Astrocyte of the cerebellum (primary cell): ENCODE data around the gene AMPD1.

Source experiments
- DNase-seq: peaks from one replicate; pipeline ENCODE4 v3.0.0-alpha.2; 2011; ENCODE audit warnings: low read depth
- H3K4me3 ChIP-seq: 2 replicates; pipeline ENCODE4 v1.5.1; 2011; ENCODE audit warnings: mild to moderate bottlenecking, low read depth, low read length, moderate library complexity
- in situ Hi-C: cut with HindIII; loops from 2 replicates; pipeline ENCODE4 v1.10.0; 2017; ENCODE audit warnings: low sequenced_read_pairs
- TF ChIP-seq, protein P1 (sequence below): IDR thresholded peaks from 2 replicates; pipeline ENCODE4 v1.5.1; 2012; ENCODE audit warnings: low read length, low read depth, moderate library complexity, mild to moderate bottlenecking; ENCODE audit errors: missing control alignments

Gene AMPD1

DNA sequence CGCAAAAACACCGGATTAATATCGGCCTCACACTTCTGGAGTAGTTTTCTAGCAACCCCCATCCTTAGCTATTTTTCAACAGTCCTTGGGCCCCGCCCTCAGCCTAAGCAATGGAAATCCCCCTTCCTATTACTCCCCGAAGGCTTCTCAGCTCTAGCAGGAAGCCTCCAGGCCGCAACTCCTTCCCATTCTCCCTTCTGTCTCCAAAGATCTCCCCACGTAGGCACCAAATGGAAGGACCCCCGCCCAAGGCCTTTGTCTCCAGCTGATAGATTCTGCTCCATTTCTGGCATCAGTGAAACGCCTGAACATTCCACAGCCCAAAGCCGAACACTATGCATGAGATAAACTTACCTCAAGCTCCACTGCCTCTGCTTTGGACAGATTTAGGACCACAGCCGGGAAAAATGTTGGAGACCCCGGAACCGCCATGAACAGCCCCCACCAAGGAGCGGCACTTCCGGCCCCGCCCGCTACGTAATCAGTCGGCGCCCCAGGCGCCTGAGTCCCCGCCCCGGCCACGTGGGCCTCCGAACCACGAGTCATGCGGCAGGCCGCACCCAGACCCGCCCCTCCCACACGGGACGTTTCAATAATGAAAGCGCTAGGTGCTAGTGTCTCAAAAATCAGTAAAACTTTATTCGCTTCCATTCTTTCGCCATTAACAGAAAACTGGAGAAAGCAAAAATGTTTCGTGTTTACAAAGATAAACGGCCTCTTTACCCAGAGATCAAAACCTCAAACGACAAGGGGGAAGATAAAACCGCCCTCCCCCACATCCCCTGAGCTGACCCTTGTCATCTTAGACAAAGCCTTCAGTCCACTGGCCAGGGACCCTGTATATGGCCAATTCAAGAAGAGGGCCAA lies 21.2 kb upstream of the AMPD1 start, which contains the start of gene NRAS:
Gene NRAS (minus strand): TSS at position 468 of the 867 bp plus-strand sequence. CDS start 611 bp downstream, outside the sequence.
- in situ Hi-C loops = no loop called here
- TF ChIP-seq, protein P1, sequence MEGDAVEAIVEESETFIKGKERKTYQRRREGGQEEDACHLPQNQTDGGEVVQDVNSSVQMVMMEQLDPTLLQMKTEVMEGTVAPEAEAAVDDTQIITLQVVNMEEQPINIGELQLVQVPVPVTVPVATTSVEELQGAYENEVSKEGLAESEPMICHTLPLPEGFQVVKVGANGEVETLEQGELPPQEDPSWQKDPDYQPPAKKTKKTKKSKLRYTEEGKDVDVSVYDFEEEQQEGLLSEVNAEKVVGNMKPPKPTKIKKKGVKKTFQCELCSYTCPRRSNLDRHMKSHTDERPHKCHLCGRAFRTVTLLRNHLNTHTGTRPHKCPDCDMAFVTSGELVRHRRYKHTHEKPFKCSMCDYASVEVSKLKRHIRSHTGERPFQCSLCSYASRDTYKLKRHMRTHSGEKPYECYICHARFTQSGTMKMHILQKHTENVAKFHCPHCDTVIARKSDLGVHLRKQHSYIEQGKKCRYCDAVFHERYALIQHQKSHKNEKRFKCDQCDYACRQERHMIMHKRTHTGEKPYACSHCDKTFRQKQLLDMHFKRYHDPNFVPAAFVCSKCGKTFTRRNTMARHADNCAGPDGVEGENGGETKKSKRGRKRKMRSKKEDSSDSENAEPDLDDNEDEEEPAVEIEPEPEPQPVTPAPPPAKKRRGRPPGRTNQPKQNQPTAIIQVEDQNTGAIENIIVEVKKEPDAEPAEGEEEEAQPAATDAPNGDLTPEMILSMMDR = no peak
- peak within 1 kb of the TSS; percentile 100 for H3K4me3 ChIP-seq
- DNase-seq = peak; percentile 79

DNA sequence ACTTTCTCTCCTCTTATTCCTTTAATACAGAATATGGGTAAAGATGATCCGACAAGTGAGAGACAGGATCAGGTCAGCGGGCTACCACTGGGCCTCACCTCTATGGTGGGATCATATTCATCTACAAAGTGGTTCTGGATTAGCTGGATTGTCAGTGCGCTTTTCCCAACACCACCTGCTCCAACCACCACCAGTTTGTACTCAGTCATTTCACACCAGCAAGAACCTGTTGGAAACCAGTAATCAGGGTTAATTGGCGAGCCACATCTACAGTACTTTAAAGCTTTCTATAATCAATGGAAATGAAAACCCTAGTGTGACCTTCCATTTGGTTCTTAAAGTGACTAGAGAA lies 20.6 kb upstream of the AMPD1 start:
- DNase-seq = no peak
- in situ Hi-C loops = no loop called here
- TF ChIP-seq, protein P1 = no peak

DNA sequence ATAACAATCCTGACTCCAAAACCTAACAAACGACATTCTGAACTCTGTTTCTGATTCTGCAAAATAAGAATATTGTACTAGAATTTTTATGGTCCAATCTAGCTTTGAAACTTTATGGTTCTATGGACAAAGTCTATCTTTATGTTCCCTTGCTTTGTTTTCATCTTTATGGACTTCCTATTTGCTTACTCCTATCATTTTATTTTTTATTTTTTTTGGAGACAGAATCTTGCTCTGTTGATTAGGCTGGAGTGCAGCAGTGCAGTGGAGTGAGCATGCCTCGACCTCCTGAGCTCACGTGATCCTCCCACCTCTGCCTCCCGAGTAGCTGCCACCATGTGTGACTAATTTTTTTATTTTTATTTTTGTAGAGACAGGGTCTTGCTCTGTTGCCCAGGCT lies 17.6 kb upstream of the AMPD1 start:
- H3K4me3 ChIP-seq = no peak overlapping the region
- DNase-seq = no peak
- in situ Hi-C loops = no loop called here
- TF ChIP-seq, protein P1 = no peak

More for the DNA sequence above, 20.6 kb upstream of the AMPD1 start:
- peak overlapping the region; percentile 100 for H3K4me3 ChIP-seq

DNA sequence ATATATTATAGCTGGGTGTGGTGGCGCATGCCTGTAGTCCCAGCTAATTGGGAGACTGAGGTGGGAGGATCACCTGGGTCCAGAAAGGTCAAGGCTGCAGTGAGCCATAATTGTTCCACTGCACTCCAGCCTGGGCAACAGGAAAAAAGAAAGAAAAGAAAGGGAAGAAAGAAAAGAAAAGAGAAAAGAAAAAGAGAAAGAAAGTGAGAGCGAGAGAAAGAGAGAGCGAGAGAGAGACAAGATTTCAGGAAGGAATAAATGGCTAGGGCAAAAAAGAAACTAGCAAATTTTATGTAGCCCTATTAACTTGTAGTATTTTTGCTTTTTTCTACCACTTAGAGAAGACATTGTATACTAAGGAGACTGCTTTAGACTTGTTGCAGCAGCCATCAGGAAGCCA lies 15.0 kb upstream of the AMPD1 start:
- no peak overlapping the region for H3K4me3 ChIP-seq
- no peak for DNase-seq
- in situ Hi-C loops = no loop called here
- TF ChIP-seq, protein P1 = no peak

DNA sequence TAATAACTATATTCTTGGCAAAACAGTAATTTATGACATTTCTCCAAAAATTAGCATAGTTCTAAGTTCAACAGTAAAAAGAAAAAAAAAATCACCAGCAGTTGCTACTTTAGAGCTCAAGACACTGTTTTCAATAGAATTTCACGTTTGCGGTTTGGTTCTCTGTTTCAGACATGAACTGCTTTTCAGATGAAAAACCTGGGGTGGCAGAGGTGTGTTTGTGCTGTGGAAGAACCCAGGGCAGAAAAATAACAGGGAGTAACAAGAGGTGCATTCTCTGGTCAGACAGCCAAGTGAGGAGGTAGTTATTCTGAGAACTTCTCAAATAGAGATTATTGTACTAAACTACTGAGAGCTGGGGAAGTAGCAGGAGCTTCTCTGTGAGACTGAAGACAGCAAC lies 12.3 kb upstream of the AMPD1 start:
- in situ Hi-C loops = no loop called here
- DNase-seq = no peak
- H3K4me3 ChIP-seq = no peak overlapping the region
- TF ChIP-seq, protein P1 = no peak

DNA sequence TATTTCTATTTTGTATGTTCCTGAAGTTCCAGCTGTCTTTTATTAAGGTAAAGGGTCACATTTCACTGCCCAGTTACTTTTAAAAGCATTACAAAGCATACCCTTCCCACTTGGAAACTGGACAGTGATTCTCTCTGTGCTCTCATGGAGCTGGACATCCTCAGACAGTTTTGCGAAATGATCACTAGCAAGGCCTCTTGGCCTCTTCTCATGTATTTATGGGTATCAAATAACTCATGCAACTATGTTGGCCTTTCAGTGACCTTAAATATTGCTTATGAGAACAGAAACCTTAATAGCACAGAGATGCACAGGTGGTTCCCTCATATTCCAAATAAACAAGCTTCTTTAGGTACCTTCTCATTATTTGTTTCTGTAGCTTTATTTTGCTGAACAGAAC lies 7.9 kb upstream of the AMPD1 start:
- TF ChIP-seq, protein P1 = no peak
- in situ Hi-C loops = no loop called here
- no peak for DNase-seq

More for the DNA sequence above, 7.9 kb upstream of the AMPD1 start:
- no peak overlapping the region for H3K4me3 ChIP-seq
